Neural cell (in vitro differentiated cells): ENCODE data around the gene UGGT2.

ENCODE experiments used
- EZH2 ChIP-seq: fragments of 200-600, 300-800 bp; shearing (Covaris generic), sonication (generic); IDR thresholded peaks from 2 replicates; pipeline ENCODE4 v1.6.1; 2014; ENCODE audit warnings: antibody characterized with exemption, low read length, borderline replicate concordance, mild to moderate bottlenecking; ENCODE audit not compliant: insufficient read depth, poor library complexity, severe bottlenecking
- RAD21 ChIP-seq: fragments of 450-650 bp; conservative IDR thresholded peaks from 2 replicates; pipeline ENCODE4 v1.6.1; 2014; ENCODE audit warnings: antibody characterized with exemption, mild to moderate bottlenecking, moderate library complexity
- TF ChIP-seq, protein P1 (sequence below): fragments of 450-650 bp; IDR thresholded peaks from 2 replicates; pipeline ENCODE4 v1.5.1; 2014; ENCODE audit warnings: antibody characterized with exemption, mild to moderate bottlenecking, moderate library complexity; ENCODE audit not compliant: poor library complexity, severe bottlenecking

DNA sequence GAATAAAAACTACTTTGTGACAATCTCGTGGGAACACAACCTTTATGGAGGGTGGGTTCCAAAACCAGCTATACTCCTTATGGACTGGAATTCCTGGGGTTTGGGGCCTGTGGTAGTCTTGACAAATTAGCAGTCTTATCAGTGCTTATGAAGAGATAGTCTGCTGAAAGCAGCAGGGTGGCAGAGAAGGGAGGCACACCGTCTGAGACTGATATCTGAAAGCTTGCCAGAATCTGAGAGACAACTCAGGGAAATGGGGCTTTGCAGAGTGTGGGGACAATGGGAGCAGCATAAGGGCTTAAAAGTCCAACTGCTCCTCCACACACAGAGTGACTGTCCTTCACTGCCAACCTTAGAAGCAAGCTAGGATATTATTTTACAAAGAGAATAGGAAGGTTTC is 95.9 kb downstream of the UGGT2 start:
- TF ChIP-seq, protein P1, sequence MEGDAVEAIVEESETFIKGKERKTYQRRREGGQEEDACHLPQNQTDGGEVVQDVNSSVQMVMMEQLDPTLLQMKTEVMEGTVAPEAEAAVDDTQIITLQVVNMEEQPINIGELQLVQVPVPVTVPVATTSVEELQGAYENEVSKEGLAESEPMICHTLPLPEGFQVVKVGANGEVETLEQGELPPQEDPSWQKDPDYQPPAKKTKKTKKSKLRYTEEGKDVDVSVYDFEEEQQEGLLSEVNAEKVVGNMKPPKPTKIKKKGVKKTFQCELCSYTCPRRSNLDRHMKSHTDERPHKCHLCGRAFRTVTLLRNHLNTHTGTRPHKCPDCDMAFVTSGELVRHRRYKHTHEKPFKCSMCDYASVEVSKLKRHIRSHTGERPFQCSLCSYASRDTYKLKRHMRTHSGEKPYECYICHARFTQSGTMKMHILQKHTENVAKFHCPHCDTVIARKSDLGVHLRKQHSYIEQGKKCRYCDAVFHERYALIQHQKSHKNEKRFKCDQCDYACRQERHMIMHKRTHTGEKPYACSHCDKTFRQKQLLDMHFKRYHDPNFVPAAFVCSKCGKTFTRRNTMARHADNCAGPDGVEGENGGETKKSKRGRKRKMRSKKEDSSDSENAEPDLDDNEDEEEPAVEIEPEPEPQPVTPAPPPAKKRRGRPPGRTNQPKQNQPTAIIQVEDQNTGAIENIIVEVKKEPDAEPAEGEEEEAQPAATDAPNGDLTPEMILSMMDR = no peak
- TF ChIP-seq EZH2 = no peak
- no peak for TF ChIP-seq RAD21
